K562 (cell line): ENCODE results near the gene C19orf85. TPM values are rescaled to one million over a fixed set of nuclear protein-coding genes. Genes with fewer than 3 reads are reported as not detected.
"Not testable (repeated sequence)": the region's sequence is repeated elsewhere in the genome, so short reads cannot be mapped to it uniquely, and the experiment has no call there.

ENCODE experiments used
- ATAC-seq: fragments of 200-7000 bp; cut with Tn5 transposase; 3 replicates; pipeline ENCODE4 v1.9.1; 2020; ENCODE audit warnings: moderate library complexity
- BruUV-seq: library from RNA; stranded (reverse); fragments of 400-500 nt; replicated peaks from 2 replicates; lab custom pipeline; 2021; lab: Mats Ljungman, UMichigan
- CTCF ChIA-PET: fragments of 300-600 bp; formaldehyde crosslinking; extraction: SDS; loops from one replicate; lab custom pipeline; 2021; ENCODE audit warnings: low intra/inter-chr PET ratio; lab: Yijun Ruan, JAX
- POLR2A ChIA-PET: fragments of 300-600, 350-650 bp; sonication (Branson Sonifier 250); formaldehyde crosslinking; extraction: SDS; loops from one replicate; lab custom pipeline; 2021; ENCODE audit warnings: antibody characterized with exemption, inconsistent platforms; lab: Yijun Ruan, JAX
- DNase-seq, 4 experiments: peaks; one replicate each; pipeline versions ENCODE4 v3.0.0 to v3.0.0-alpha.2; 2011 to 2018; ENCODE audit warnings: low spot score in 3 of 4, mixed read lengths in 3 of 4; ENCODE audit errors: extremely low read depth in 1 of 4
- FAIRE-seq: peaks from 2 replicates; lab custom pipeline; 2011; peaks lifted over from hg19 to GRCh38; lab: Jason Lieb, UNC
- H2AFZ ChIP-seq: 2 replicates; pipeline ENCODE4 v1.6.0; 2011; ENCODE audit warnings: low read depth, low read length, control low read depth, inconsistent platforms
- H3K27ac ChIP-seq: fragments of 200-600 bp; 3 replicates; pipeline ENCODE4 v1.8.0; 2011; ENCODE audit warnings: low read depth, mild to moderate bottlenecking, control low read depth, inconsistent platforms, low read length, moderate library complexity, mixed read lengths; ENCODE audit errors: extremely low read depth
- H3K27me3 ChIP-seq, 2 experiments: fragments of 300-600 bp in 1 of 2; 2 replicates in 1 of 2; 3 replicates in 1 of 2; pipeline versions ENCODE4 v1.6.0 to v1.8.0; 2011; ENCODE audit warnings: inconsistent platforms in 2 of 2, low read length in 2 of 2, mild to moderate bottlenecking in 1 of 2, mixed read lengths in 1 of 2, moderate library complexity in 1 of 2; ENCODE audit not compliant: control insufficient read depth in 2 of 2, insufficient read depth in 2 of 2
- H3K36me3 ChIP-seq: fragments of 300-600 bp; 3 replicates; pipeline ENCODE4 v1.8.0; 2011; ENCODE audit warnings: mild to moderate bottlenecking, low read length, inconsistent platforms; ENCODE audit not compliant: control insufficient read depth, insufficient read depth
- H3K4me1 ChIP-seq, 2 experiments: fragments of 200-600 bp in 1 of 2; replicated peaks in 1 of 2; 2 replicates in 1 of 2; 3 replicates in 1 of 2; pipeline versions ENCODE4 v1.5.1 to v1.8.0; 2011; ENCODE audit warnings: inconsistent platforms in 2 of 2, low read length in 2 of 2, mild to moderate bottlenecking in 1 of 2, mixed read lengths in 1 of 2, moderate library complexity in 1 of 2; ENCODE audit not compliant: control insufficient read depth in 2 of 2, insufficient read depth in 2 of 2
- H3K4me2 ChIP-seq: 2 replicates; pipeline ENCODE4 v1.6.1; 2011; ENCODE audit warnings: low read length, control low read depth, inconsistent platforms, mixed read lengths; ENCODE audit not compliant: insufficient read depth
- H3K4me3 ChIP-seq: fragments of 200-600 bp; sonication (generic), shearing (Covaris generic); 2 replicates; pipeline ENCODE4 v1.5.1; 2016; ENCODE audit warnings: control low read depth, inconsistent platforms
- H3K79me2 ChIP-seq: fragments of 200-600 bp; 3 replicates; pipeline ENCODE4 v1.8.0; 2011; ENCODE audit warnings: low read length, inconsistent platforms; ENCODE audit not compliant: control insufficient read depth, insufficient read depth
- H3K9ac ChIP-seq, 2 experiments: 2 replicates each; pipeline versions ENCODE4 v1.6.0 to v1.6.1; 2011; ENCODE audit warnings: low read depth in 2 of 2, low read length in 2 of 2, control low read depth in 1 of 2, inconsistent platforms in 1 of 2, mild to moderate bottlenecking in 1 of 2, mixed read lengths in 1 of 2; ENCODE audit not compliant: insufficient read depth in 1 of 2
- H3K9me1 ChIP-seq: one replicate; pipeline ENCODE4 v1.6.0; 2011; ENCODE audit warnings: inconsistent platforms, mild to moderate bottlenecking, low read length, moderate library complexity; ENCODE audit not compliant: control insufficient read depth, insufficient read depth
- H3K9me3 ChIP-seq: replicated peaks from 2 replicates; pipeline ENCODE4 v1.5.1; 2011; ENCODE audit warnings: low read depth, low read length, inconsistent platforms; ENCODE audit not compliant: control insufficient read depth, insufficient read depth
- H4K20me1 ChIP-seq: replicated peaks from 2 replicates; pipeline ENCODE4 v1.6.1; 2011; ENCODE audit warnings: low read length, inconsistent platforms, mixed read lengths; ENCODE audit not compliant: control insufficient read depth, insufficient read depth
- ATF3 ChIP-seq, 2 experiments: fragments of 450-650 bp in 1 of 2; sonication (generic) in 1 of 2; formaldehyde crosslinking in 1 of 2; IDR thresholded peaks in 1 of 2; conservative IDR thresholded peaks in 1 of 2; 2 replicates each; pipeline versions ENCODE4 v1.6.1 to v1.8.1; 2016 to 2023; ENCODE audit warnings: mild to moderate bottlenecking in 2 of 2, moderate library complexity in 2 of 2, inconsistent platforms in 1 of 2, missing genetic modification reagents in 1 of 2
- ZBTB8A ChIP-seq: fragments of 450-650 bp; IDR thresholded peaks from 2 replicates; pipeline ENCODE4 v1.6.1; 2018; ENCODE audit warnings: mild to moderate bottlenecking, moderate library complexity; ENCODE audit not compliant: partially characterized antibody
- WGBS: fragments of 100-300 bp; shearing (Covaris generic); methylation state at CpG from one replicate; pipeline ENCODE4 v1.1.6; 2016; ENCODE audit warnings: low coverage, mixed read lengths; ENCODE audit not compliant: insufficient coverage; ENCODE audit errors: missing lambda C conversion rate; 5-methylcytosine and 5-hydroxymethylcytosine counted together
- in situ Hi-C: fragments of 300-500 bp; cut with MboI; formaldehyde crosslinking; loops from 4 replicates; pipeline ENCODE4 v1.15.0; 2018; ENCODE audit warnings: inconsistent platforms, mixed read lengths
- intact Hi-C: fragments of 100-400 bp; cut with micrococcal nuclease; formaldehyde crosslinking; loops from 2 replicates; pipeline ENCODE4 v1.14.2; 2022
- polyA plus RNA-seq, 8 experiments: library from polyadenylated mRNA; depleted of rRNA in 4 of 8; stranded (reverse) in 5 of 8; unstranded in 3 of 8; fragments of >200 nt; fragmentation: Nextera tagmentation in 2 of 8; fragmentation: Illumina TruSeq in 1 of 8; extraction: Ambion mirVana in 2 of 8; extraction: Trizol in 1 of 8; gene quantifications; 2 replicates each; pipeline versions ENCODE4 v1.2.1 to v1.2.3, GENCODE V29; 2011 to 2014; ENCODE audit warnings: inconsistent platforms in 1 of 8, missing spikeins in 1 of 8
- total RNA-seq, 7 experiments: library from RNA; depleted of rRNA in 6 of 7; stranded (reverse); fragments of >200 nt in 6 of 7; fragmentation: Illumina TruSeq in 2 of 7; extraction: Trizol in 2 of 7; gene quantifications; 2 replicates each; pipeline versions ENCODE4 v1.2.1 to v1.2.3, GENCODE V29; 2011 to 2021; ENCODE audit warnings: low replicate concordance in 1 of 7

Gene C19orf85
- total and polyA plus RNA-seq, 9 of the 15 experiments (the other 6 are each of a cell fraction or from before 2014, with no cell fraction given), result not detected

GRCh38 chr19:55423225-55424005, 41.1 kb downstream of the C19orf85 start:
- Histone ChIP-seq H3K27me3 (peaks cover 11% of the 10 kb centered on the region in 2 experiments), H3K36me3 (no peaks in the 10 kb centered on the region), H2AFZ (no peak overlapping the region), H4K20me1 (no peaks in the 10 kb centered on the region)
- in situ Hi-C loops, result no loop called here
- CTCF ChIA-PET, result no interaction called here
- intact Hi-C loops, result no loop called here
- ATAC-seq (no peak), DNase-seq (no peak)
- no peak for TF ChIP-seq ZBTB8A
- TF ChIP-seq ATF3 (IDR thresholded peaks at IDR 0.05), result 0 out of 2 replicates have a peak, but pooled peaks have one; percentile 8
- no peak for TF ChIP-seq ATF3 (CRISPR knock-in tag; conservative IDR thresholded peaks at IDR 0.05)
- TF ChIP-seq, all 486 proteins: peak for 1
- no peak overlapping the region; a peak in 1 of 4 replicates for H3K9ac ChIP-seq
- no peaks in the 10 kb centered on the region for H3K9me1 ChIP-seq
- H3K79me2 ChIP-seq, result no peaks in the 10 kb centered on the region
- no peak for FAIRE-seq
- WGBS, result 6% methylated on average over 13 of the region's 13 CpGs
- H3K4me1 ChIP-seq, result peaks cover 0 to 9% of the 10 kb centered on the region in 2 experiments; a peak in 2 of 5 replicates
- H3K4me2 ChIP-seq, result no peak overlapping the region
- POLR2A ChIA-PET, result interaction anchor here (1.4 kb wide), 1 partner anchor 16 kb away, joined by 4 read pairs; the partner anchor contains the start of gene UBE2S
- H3K4me3 ChIP-seq, result no peak overlapping the region
- no TSS peak for BruUV-seq
- H3K27ac ChIP-seq, result no peak overlapping the region
- H3K9me3 ChIP-seq, result peaks cover 7% of the 10 kb centered on the region; the same call in 1 of the 2 replicates

GRCh38 chr19:55421281-55421680, 43.3 kb downstream of the C19orf85 start:
- BruUV-seq, H3K27ac ChIP-seq, intact Hi-C loops, H3K9me3 ChIP-seq, H3K4me1 ChIP-seq, ATAC-seq, H2AFZ ChIP-seq, FAIRE-seq, H3K9me1 ChIP-seq, H3K4me3 ChIP-seq, in situ Hi-C loops, H3K36me3 ChIP-seq, DNase-seq, H3K9ac ChIP-seq, POLR2A ChIA-PET, H3K79me2 ChIP-seq, CTCF ChIA-PET, H3K4me2 ChIP-seq, H4K20me1 ChIP-seq: not testable (repeated sequence)
- 16% methylated on average over 4 of the region's 4 CpGs for WGBS
- peaks cover 11% of the 10 kb centered on the region in 2 experiments for H3K27me3 ChIP-seq
